ENCODE results near the gene PCDHGC3.

The PCDHGC3 gene

DNA sequence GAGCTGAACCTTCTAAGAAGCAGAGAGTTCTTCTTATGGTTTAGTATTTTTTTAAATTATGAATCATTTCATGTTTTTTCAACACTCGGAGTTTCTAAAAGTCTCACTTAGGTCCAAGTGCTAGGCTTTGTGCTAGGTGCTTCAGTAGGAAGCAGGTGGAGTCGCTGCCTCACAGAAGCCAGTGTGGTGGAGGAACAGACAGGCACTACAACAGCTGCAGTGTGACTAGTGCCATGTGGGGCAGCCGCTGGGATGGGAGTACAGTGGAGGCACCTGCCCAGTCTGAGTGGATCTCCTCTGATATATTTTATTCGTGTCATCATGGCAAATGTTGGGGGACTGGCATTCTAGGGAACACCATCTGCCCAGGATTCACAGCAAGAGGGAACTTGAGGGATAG, 28.4 kb downstream of the PCDHGC3 start:
- no peak overlapping the region for H3K4me3 ChIP-seq (ENCODE audit: low read length)
- no peak for DNase-seq (ENCODE audit: low read depth, low spot score)

DNA sequence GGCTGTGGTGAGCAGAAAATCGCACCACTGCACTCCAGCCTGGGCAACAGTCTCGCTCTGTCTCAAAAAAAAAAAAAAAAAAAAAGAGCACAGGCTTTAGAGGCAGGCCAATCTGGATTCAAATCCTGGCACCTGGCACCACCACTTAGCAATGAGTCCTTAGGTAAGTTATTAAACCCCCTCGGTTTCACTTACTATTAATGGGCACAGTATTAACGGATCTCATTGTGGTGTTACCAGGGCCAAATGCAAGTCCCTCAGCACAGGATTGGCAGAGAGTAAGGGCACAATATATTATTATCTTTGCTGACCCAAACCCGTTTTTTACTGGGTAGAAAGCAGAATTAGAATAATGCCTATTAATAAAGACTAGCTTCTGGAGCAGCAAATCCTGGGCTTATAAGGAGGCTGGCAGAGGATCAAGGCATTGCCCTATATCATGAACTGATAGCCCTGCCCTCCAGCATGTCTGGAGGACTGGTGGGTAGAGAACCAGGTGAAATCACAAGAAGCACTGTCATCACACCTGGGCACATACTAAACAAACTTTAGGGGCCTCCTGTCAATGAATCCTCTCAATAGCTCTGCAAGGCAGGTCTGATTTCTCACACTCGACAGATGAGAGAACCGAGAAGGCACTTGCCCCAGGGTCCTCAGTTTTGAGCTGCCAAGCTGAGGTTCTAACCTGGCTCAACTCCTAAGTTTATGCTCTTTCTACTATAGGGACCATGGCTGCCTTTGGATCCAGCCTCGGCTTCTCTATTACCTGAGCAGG, 30.8 kb downstream of the PCDHGC3 start:
- no peak for DNase-seq (ENCODE audit: low read depth, low spot score)
- H3K4me3 ChIP-seq (ENCODE audit: low read length): no peak overlapping the region

DNA sequence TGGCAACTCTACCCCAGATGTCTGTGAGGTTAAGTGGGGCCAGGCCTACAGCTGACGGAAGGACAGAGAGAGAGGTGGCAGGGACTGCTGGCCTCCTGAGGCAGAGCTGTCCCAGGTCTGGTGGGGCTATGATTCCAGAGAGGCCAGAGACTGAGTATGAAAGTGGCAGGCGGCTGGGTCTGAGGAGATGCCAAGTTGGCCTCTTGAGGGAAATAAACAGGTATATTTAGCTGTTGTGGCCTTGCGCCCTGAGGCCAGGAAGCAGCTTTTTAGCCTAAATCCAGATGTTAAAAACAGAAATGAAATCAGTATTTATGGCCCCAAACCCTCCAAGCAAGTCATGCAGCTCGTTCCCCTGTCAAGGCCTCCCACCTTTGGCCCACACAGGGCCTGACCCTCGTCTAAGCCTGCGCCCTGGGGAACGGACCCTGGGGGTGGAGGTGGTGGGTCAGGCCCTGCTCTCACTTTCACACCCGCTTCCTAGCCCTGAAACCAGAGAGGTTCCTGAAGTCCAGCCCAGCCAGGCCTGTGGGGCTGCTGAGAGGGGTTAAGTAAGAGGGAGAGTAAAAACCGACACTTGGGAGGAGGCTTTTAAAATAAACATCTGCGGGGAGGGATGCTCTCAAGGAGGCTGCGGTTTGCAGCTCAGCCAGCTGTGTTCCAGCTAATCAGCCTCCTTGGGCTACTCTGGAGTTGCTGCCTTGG, 31.8 kb downstream of the PCDHGC3 start:
- no peak for DNase-seq (ENCODE audit: low read depth, low spot score)
- H3K4me3 ChIP-seq (ENCODE audit: low read length): no peak overlapping the region

DNA sequence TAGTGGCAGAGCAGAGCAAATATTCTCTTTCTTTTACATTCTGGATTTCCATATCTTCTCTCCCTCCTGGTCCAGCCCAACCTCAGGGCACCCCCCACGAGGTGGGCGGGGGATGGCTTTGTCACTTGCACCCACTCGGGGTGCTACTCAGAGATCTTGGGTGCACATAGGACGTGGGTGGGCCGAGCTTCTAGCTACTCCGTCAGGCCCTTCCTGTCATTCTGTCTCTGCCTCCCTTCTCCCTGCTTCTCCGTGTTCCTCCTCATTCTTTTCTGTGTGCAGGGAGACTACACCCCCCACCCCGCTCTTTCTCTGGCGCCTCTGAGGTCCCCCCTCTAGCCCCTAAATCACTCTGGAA, 32.7 kb downstream of the PCDHGC3 start:
- no peak overlapping the region for H3K4me3 ChIP-seq (ENCODE audit: low read length)
- DNase-seq (ENCODE audit: low read depth, low spot score): no peak

- no peak overlapping the region for H3K4me3 ChIP-seq (ENCODE audit: low read length)
- DNase-seq (ENCODE audit: low read depth, low spot score): no peak
Observed at GRCh38 chr5:141508798-141509611, 33.2 kb downstream of the PCDHGC3 start.

DNA sequence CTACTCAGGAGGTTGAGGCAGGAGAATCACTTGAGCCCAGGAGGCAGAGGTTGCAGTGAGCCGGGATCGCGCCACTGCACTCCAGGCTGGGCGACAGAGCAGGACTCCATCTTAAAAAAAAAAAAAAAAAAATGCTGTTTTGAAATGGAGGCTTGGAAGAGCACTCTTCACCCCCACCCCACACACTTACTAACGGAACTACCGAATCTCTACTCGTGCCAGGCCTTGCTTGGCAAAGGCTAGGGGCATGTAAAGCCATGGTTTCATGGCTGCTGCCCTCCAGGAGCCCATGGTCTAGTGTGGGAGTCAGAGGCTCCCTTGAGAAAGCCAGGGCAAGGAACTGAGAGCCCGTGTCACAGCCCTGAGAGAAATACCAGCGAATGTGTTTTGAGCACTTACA, 34.4 kb downstream of the PCDHGC3 start:
- no peak for DNase-seq (ENCODE audit: low read depth, low spot score)
- no peak overlapping the region for H3K4me3 ChIP-seq (ENCODE audit: low read length)

DNA sequence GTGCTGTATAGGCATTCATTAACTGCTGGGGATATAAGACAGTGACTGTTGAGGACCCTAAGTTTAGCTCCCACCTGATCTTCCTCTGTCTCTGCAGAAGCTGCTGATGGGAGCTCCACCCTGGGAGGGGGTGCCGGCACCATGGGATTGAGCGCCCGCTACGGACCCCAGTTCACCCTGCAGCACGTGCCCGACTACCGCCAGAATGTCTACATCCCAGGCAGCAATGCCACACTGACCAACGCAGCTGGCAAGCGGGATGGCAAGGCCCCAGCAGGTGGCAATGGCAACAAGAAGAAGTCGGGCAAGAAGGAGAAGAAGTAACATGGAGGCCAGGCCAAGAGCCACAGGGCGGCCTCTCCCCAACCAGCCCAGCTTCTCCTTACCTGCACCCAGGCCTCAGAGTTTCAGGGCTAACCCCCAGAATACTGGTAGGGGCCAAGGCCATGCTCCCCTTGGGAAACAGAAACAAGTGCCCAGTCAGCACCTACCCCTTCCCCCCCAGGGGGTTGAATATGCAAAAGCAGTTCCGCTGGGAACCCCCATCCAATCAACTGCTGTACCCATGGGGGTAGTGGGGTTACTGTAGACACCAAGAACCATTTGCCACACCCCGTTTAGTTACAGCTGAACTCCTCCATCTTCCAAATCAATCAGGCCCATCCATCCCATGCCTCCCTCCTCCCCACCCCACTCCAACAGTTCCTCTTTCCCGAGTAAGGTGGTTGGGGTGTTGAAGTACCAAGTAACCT, 35.3 kb downstream of the PCDHGC3 start:
- DNase-seq (ENCODE audit: low read depth, low spot score): no peak
- H3K4me3 ChIP-seq (ENCODE audit: low read length): no peak overlapping the region

GRCh38 chr5:141511771-141512325, 36.1 kb downstream of the PCDHGC3 start:
- DNase-seq (ENCODE audit: low read depth, low spot score): no peak
- no peak overlapping the region for H3K4me3 ChIP-seq (ENCODE audit: low read length)

DNA sequence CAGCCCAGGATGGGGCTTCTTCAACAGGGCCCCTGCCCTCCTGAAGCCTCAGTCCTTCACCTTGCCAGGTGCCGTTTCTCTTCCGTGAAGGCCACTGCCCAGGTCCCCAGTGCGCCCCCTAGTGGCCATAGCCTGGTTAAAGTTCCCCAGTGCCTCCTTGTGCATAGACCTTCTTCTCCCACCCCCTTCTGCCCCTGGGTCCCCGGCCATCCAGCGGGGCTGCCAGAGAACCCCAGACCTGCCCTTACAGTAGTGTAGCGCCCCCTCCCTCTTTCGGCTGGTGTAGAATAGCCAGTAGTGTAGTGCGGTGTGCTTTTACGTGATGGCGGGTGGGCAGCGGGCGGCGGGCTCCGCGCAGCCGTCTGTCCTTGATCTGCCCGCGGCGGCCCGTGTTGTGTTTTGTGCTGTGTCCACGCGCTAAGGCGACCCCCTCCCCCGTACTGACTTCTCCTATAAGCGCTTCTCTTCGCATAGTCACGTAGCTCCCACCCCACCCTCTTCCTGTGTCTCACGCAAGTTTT, 36.7 kb downstream of the PCDHGC3 start:
- DNase-seq (ENCODE audit: low read depth, low spot score): peak; percentile 48
- H3K4me3 ChIP-seq (ENCODE audit: low read length): no peak overlapping the region

GRCh38 chr5:141512911-141513626, 37.3 kb downstream of the PCDHGC3 start:
- no peak overlapping the region for H3K4me3 ChIP-seq (ENCODE audit: low read length)
- no peak for DNase-seq (ENCODE audit: low read depth, low spot score)

- H3K4me3 ChIP-seq (ENCODE audit: low read length): no peak overlapping the region
- no peak for DNase-seq (ENCODE audit: low read depth, low spot score)
Observed at GRCh38 chr5:141513627-141514329, 38.0 kb downstream of the PCDHGC3 start.

DNA sequence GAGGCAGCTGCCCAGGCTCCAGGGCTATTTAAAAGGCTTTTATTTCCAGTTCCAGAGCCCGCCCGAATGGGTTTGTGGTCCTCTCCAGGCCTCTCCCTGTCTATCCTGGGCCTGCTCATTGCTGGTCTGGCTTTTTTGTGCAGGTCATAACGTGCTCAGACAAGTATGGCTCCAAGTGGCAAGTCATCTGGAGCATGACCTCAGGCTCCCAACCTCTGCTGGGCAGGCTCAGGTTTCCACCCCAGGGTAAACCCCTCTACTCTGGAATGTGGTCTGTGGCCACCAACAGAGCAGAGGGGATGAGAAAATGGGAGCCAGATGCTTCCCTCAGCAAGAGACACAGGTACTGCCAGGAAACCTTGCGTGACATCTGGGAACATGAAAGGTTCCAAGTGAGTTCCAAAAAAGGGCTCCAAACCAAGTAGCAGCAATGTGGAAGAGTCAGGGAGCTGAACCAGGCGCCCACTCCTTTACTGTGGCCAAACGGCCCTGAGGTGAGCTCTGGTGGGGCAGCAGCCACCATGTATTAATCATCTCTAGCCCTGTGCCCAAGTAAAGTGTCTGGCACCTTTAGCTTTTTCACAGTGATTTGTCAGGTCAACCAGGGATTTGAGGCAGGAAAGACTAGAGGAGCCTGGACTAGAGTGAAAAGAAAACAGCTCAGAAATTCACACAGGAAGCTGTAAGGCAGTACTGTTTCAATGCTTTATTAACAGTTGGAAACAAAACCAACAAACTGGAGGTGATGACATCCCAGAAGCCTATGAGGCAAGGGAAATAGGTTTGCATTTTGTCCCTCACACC, 38.8 kb downstream of the PCDHGC3 start:
- no peak overlapping the region for H3K4me3 ChIP-seq (ENCODE audit: low read length)
- no peak for DNase-seq (ENCODE audit: low read depth, low spot score)

DNA sequence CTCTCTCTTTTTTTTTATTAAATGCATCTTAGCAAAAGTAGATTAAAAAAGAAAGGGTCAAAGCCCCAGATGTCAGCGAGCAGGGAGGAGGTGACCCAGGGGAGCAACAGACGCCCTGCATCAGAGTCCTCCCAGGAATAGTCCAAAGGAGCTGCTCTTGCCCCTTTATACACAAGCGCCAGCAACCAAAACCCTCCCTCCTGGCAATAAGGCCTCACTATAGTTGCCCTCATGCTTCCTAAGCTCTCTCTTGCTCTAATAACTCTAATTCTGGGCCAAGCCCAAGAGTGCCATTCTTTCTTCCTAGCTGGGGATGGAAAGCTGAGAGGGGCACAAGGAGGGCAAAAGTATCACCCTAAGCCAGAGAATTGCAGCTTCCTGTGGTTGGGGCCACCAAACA, 39.4 kb downstream of the PCDHGC3 start:
- no peak for DNase-seq (ENCODE audit: low read depth, low spot score)
- H3K4me3 ChIP-seq (ENCODE audit: low read length): no peak overlapping the region

- H3K4me3 ChIP-seq (ENCODE audit: low read length): no peak overlapping the region
- DNase-seq (ENCODE audit: low read depth, low spot score): no peak
Observed at GRCh38 chr5:141515946-141516671, 40.3 kb downstream of the PCDHGC3 start.

DNA sequence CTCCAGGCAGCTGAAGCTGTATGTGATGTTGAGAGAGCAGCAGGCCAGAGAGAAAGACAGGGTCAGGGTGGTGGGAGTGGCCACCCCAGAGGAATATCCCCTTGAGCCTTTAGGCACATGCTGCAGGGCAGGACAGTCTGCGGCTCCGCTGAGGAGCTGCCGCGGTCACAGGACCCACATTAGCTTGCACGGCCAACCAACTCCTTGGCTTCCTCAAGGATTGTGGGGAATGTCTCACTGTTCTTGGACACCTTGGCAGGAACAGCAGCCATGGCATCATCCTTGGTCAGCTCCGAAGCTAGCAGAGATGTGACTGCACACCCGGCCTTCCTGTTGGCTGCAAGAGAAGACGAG, 40.9 kb downstream of the PCDHGC3 start:
- DNase-seq (ENCODE audit: low read depth, low spot score): no peak

GRCh38 chr5:141517312-141517711, 41.5 kb downstream of the PCDHGC3 start:
- no peak for DNase-seq (ENCODE audit: low read depth, low spot score)
- H3K4me3 ChIP-seq (ENCODE audit: low read length): no peak overlapping the region

More for the DNA sequence above, 40.9 kb downstream of the PCDHGC3 start:
- no peak overlapping the region for H3K4me3 ChIP-seq (ENCODE audit: low read length)
